ENCODE data around the gene CELA2A. TPM values are rescaled to one million over a fixed set of nuclear protein-coding genes. Genes with fewer than 3 reads are reported as not detected.

Gene CELA2A
- total RNA-seq, 1 donor from 2014 or later: not detected

DNA sequence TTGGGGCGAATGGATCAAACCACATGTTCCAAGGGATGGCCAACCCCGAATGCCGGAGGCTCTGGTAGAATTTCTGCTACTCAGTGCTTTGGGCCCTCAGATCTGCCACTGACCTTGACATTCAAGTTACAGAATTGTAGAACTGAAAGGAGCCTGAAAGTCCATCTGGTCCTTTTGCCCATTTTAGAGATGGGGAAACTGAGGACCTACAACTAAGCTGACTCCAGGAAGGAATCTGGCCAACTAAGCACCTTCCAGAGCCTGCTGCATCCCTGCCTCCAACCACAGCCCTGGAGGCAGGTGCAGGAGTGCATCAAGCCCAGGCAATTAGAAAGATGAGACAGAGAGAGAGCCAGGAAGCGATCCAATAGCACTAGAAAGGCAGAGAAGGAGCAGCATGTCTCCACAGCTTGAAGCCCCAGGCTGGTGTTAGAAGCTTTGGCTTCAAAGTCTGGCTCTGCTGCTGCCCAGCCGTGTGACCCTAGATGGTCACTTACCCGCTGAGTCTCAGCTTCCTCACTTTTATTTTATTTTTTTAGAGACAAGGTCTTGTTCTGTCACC, 19.6 kb upstream of the CELA2A start:
- Mint-ChIP-seq H3K4me3 (no peak overlapping the region), H3K4me1 (peaks cover 4% of the 10 kb centered on the region), H3K9me3 (no peaks in the 10 kb centered on the region), H3K36me3 (no peaks in the 10 kb centered on the region), H3K27ac (no peak overlapping the region), H3K27me3 (ENCODE audit: low read depth) (peaks cover 3% of the 10 kb centered on the region)
- DNase-seq (ENCODE audit: low spot score in 2 of 2, unreplicated experiment in 2 of 2): no peak
- TF ChIP-seq, protein P1, sequence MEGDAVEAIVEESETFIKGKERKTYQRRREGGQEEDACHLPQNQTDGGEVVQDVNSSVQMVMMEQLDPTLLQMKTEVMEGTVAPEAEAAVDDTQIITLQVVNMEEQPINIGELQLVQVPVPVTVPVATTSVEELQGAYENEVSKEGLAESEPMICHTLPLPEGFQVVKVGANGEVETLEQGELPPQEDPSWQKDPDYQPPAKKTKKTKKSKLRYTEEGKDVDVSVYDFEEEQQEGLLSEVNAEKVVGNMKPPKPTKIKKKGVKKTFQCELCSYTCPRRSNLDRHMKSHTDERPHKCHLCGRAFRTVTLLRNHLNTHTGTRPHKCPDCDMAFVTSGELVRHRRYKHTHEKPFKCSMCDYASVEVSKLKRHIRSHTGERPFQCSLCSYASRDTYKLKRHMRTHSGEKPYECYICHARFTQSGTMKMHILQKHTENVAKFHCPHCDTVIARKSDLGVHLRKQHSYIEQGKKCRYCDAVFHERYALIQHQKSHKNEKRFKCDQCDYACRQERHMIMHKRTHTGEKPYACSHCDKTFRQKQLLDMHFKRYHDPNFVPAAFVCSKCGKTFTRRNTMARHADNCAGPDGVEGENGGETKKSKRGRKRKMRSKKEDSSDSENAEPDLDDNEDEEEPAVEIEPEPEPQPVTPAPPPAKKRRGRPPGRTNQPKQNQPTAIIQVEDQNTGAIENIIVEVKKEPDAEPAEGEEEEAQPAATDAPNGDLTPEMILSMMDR (IDR thresholded peaks at IDR 0.05; ENCODE audit: unreplicated experiment): no peak

DNA sequence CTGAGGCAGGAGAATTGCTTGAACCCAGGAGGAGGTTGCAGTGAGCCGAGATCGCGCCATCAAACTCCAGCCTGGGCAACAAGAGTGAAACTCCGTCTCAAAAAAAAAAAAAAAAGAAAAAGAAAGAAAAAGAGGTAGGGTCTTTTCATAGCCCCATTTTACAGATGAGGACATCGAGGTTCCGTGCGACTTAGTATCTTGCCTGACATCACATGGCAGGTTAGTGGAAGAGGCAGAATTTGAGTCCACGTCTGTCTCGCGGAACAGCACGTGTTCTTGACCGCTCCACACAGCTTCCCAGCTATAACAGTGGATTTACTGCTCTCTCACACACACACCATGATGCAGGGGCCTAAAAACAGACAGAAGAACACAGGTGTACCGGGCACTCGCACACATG, 17.2 kb upstream of the CELA2A start:
- DNase-seq (ENCODE audit: low spot score in 2 of 2, unreplicated experiment in 2 of 2): no peak
- no peak overlapping the region for H3K27ac Mint-ChIP-seq
- no peak overlapping the region for H3K4me3 Mint-ChIP-seq
- TF ChIP-seq, protein P1 (IDR thresholded peaks at IDR 0.05; ENCODE audit: unreplicated experiment): no peak
- no peaks in the 10 kb centered on the region for H3K36me3 Mint-ChIP-seq
- H3K4me1 Mint-ChIP-seq: no peaks in the 10 kb centered on the region
- H3K27me3 Mint-ChIP-seq (ENCODE audit: low read depth): peaks cover 6% of the 10 kb centered on the region
- H3K9me3 Mint-ChIP-seq: no peaks in the 10 kb centered on the region

DNA sequence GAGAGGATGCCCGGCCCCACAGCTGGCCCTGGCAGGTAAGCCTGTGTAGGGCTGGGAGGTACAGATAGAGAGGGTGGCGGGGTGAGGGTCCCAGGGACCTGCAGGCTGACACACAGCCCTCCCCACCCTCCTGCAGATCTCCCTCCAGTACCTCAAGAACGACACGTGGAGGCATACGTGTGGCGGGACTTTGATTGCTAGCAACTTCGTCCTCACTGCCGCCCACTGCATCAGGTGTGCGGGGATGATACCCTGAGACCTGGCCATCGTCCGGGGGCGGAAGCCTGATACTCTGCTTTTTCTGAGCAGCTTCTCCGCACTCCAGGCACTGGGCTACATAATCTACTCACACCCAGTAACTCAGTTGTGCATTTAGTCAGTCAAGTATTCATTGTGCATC, 16.2 kb upstream of the CELA2A start:
- Mint-ChIP-seq H3K9me3 (no peaks in the 10 kb centered on the region), H3K36me3 (no peaks in the 10 kb centered on the region), H3K27me3 (ENCODE audit: low read depth) (peaks cover 6% of the 10 kb centered on the region), H3K4me3 (no peak overlapping the region), H3K4me1 (no peaks in the 10 kb centered on the region), H3K27ac (no peak overlapping the region)
- DNase-seq (ENCODE audit: low spot score in 2 of 2, unreplicated experiment in 2 of 2): no peak
- TF ChIP-seq, protein P1 (IDR thresholded peaks at IDR 0.05; ENCODE audit: unreplicated experiment): no peak

DNA sequence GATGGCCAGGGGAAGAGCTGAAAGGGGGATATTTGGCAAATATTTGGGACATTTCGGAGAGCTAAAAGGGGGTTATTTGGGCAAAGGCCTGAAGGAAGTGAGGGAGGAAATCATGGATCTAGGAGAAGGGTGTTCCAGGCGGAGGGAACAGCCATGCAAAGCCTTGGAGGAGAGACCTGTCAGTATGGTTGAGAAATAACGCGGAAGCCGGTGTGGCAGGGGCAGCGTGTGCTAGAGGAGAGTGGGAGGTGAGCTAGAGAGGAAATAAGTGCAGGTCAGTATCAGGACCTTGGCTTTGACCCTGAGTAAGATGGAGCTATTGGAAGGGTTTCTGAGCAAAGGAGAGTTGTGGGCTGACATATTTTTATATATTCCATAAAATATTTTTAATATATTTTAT, 15.3 kb upstream of the CELA2A start:
- H3K4me1 Mint-ChIP-seq: no peaks in the 10 kb centered on the region
- TF ChIP-seq, protein P1 (IDR thresholded peaks at IDR 0.05; ENCODE audit: unreplicated experiment): no peak
- peaks cover 6% of the 10 kb centered on the region for H3K27me3 Mint-ChIP-seq (ENCODE audit: low read depth)
- no peak overlapping the region for H3K4me3 Mint-ChIP-seq
- no peaks in the 10 kb centered on the region for H3K36me3 Mint-ChIP-seq
- no peak overlapping the region for H3K27ac Mint-ChIP-seq
- DNase-seq (ENCODE audit: low spot score in 2 of 2, unreplicated experiment in 2 of 2): no peak
- H3K9me3 Mint-ChIP-seq: no peaks in the 10 kb centered on the region

DNA sequence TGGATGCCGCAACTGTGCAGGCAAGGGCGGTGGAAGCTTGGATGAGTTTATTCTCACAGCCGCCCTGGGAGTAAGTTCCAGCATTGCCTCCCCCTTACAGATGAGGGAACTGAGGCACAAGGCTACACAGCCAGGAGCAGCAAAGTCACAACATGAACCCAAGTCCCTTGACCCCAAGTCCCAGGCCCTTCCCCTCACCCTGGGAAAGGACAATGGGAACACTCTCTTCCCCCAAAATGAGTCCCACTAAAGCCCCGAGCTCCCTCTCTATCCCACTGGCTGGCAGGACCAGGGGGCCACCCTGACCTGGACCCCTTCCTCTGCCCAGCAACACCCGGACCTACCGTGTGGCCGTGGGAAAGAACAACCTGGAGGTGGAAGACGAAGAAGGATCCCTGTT, 14.4 kb upstream of the CELA2A start:
- Mint-ChIP-seq H3K27me3 (ENCODE audit: low read depth) (peaks cover 9% of the 10 kb centered on the region), H3K4me1 (no peaks in the 10 kb centered on the region), H3K36me3 (no peaks in the 10 kb centered on the region), H3K9me3 (no peaks in the 10 kb centered on the region), H3K4me3 (no peak overlapping the region), H3K27ac (no peak overlapping the region)
- no peak for DNase-seq (ENCODE audit: low spot score in 2 of 2, unreplicated experiment in 2 of 2)
- TF ChIP-seq, protein P1 (IDR thresholded peaks at IDR 0.05; ENCODE audit: unreplicated experiment): no peak

DNA sequence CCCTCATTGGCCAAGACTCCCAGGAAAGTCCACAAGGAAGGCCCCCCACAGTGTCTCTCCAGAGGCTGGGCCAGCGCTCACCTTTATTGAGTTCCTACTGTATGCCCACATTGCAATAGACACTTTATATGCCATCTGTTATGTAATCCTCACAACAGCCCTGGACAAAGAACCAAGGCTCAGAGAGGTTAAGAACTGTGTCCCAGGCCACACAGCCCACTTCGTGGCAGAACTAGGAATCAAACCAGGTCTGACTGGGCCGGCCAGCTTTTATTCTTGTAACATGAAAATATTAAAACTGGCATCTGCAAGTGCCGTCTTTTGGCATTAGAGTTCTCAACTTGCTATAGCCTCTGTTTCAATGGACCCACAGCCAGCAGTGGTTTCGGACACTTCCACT, 13.8 kb upstream of the CELA2A start:
- no peaks in the 10 kb centered on the region for H3K36me3 Mint-ChIP-seq
- H3K27ac Mint-ChIP-seq: no peak overlapping the region
- H3K27me3 Mint-ChIP-seq (ENCODE audit: low read depth): peaks cover 15% of the 10 kb centered on the region
- TF ChIP-seq, protein P1 (IDR thresholded peaks at IDR 0.05; ENCODE audit: unreplicated experiment): no peak
- no peak overlapping the region for H3K4me3 Mint-ChIP-seq
- no peak for DNase-seq (ENCODE audit: low spot score in 2 of 2, unreplicated experiment in 2 of 2)
- no peaks in the 10 kb centered on the region for H3K9me3 Mint-ChIP-seq
- no peaks in the 10 kb centered on the region for H3K4me1 Mint-ChIP-seq

Data from mesothelial cell of epicardium (in vitro differentiated cells).